ENCODE results near the gene SYNPR.
"Not testable (repeated sequence)": the region's sequence is repeated elsewhere in the genome, so short reads cannot be mapped to it uniquely, and the experiment has no call there.

Gene SYNPR

GRCh38 chr3:63278171-63279004 lies at the start of gene SYNPR:
SYNPR (plus strand) TSS chr3:63278308.
- DNase-seq = no peak

- peak; percentile 51 for DNase-seq
Measured at GRCh38 chr3:63228677-63229076, 49.4 kb upstream of the SYNPR start.

GRCh38 chr3:63230146-63230545 lies 48.0 kb upstream of the SYNPR start:
- no peak for DNase-seq

GRCh38 chr3:63231643-63232042 lies 46.5 kb upstream of the SYNPR start:
- no peak for DNase-seq

GRCh38 chr3:63232764-63233396 lies 45.2 kb upstream of the SYNPR start:
- peak; percentile 16 for DNase-seq

- DNase-seq = no peak
Measured at GRCh38 chr3:63240381-63240902, 37.7 kb upstream of the SYNPR start.

GRCh38 chr3:63242124-63242523 lies 36.0 kb upstream of the SYNPR start:
- no peak for DNase-seq

- DNase-seq = no peak
Measured at GRCh38 chr3:63244486-63244885, 33.6 kb upstream of the SYNPR start.

GRCh38 chr3:63245726-63246241 lies 32.3 kb upstream of the SYNPR start:
- DNase-seq = peak; percentile 1

- DNase-seq = no peak
Measured at GRCh38 chr3:63248015-63248414, 30.1 kb upstream of the SYNPR start.

- no peak for DNase-seq
Measured at GRCh38 chr3:63251499-63251898, 26.6 kb upstream of the SYNPR start.

- not testable (repeated sequence) for DNase-seq
Measured at GRCh38 chr3:63255819-63256218, 22.3 kb upstream of the SYNPR start.

GRCh38 chr3:63264716-63265115 lies 13.4 kb upstream of the SYNPR start:
- no peak for DNase-seq

- no peak for DNase-seq
Measured at GRCh38 chr3:63274359-63274758, 3.7 kb upstream of the SYNPR start.

- no peak for DNase-seq
Measured at GRCh38 chr3:63279005-63279841, 1.1 kb downstream of the SYNPR start.

GRCh38 chr3:63287610-63288009 lies 9.5 kb downstream of the SYNPR start:
- no peak for DNase-seq

- DNase-seq = no peak
Measured at GRCh38 chr3:63290686-63291085, 12.6 kb downstream of the SYNPR start.

GRCh38 chr3:63294332-63294731 lies 16.2 kb downstream of the SYNPR start:
- no peak for DNase-seq

GRCh38 chr3:63295356-63295755 lies 17.2 kb downstream of the SYNPR start:
- DNase-seq = no peak

- no peak for DNase-seq
Measured at GRCh38 chr3:63295806-63296205, 17.7 kb downstream of the SYNPR start.

GRCh38 chr3:63296249-63296648 lies 18.1 kb downstream of the SYNPR start:
- DNase-seq = no peak

- DNase-seq = no peak
Measured at GRCh38 chr3:63303238-63303637, 25.1 kb downstream of the SYNPR start.

- no peak for DNase-seq
Measured at GRCh38 chr3:63304421-63304820, 26.3 kb downstream of the SYNPR start.

All from hematopoietic multipotent progenitor cell treated with erythropoietin and hydrocortisone succinate and interleukin-3 and kit ligand, for 4 days (in vitro differentiated cells).